A673 (cell line): ENCODE measurements around the gene SLCO1A2. TPM values are rescaled to one million over a fixed set of nuclear protein-coding genes. Genes with fewer than 3 reads are reported as not detected.

Experiments used
- BruUV-seq: library from RNA; stranded (reverse); fragments of 400-500 nt; replicated peaks from 2 replicates; lab custom pipeline; 2021; lab: Mats Ljungman, UMichigan
- CTCF ChIA-PET: fragments of 300-600 bp; sonication (Branson Sonifier 250); formaldehyde crosslinking; loops from one replicate; lab custom pipeline; 2022; ENCODE audit warnings: antibody characterized with exemption; lab: Charles Lee
- POLR2A ChIA-PET: fragments of 300-600 bp; sonication (Branson Sonifier 250); formaldehyde crosslinking; loops from one replicate; lab custom pipeline; 2022; ENCODE audit warnings: antibody characterized with exemption; ENCODE audit not compliant: low non-redundant PET; lab: Charles Lee
- DNase-seq: peaks from one replicate; pipeline ENCODE4 v3.0.0-alpha.2; 2015; ENCODE audit warnings: low spot score
- H3K27ac ChIP-seq: fragments of 200-600 bp; sonication (generic); 2 replicates; pipeline ENCODE4 v1.5.1; 2016; ENCODE audit warnings: mixed run types, low read depth, mild to moderate bottlenecking, mixed read lengths, antibody characterized with exemption, low read length; ENCODE audit not compliant: poor library complexity, severe bottlenecking
- H3K27me3 ChIP-seq: fragments of 200-600 bp; sonication (generic); replicated peaks from 2 replicates; pipeline ENCODE4 v1.6.1; 2017; ENCODE audit warnings: mixed run types, low read depth, mild to moderate bottlenecking, mixed read lengths, antibody characterized with exemption, low read length; ENCODE audit not compliant: insufficient read depth, poor library complexity
- H3K36me3 ChIP-seq: fragments of 200-600 bp; sonication (generic); 2 replicates; pipeline ENCODE4 v1.6.1; 2016; ENCODE audit warnings: mixed run types, mild to moderate bottlenecking, mixed read lengths, antibody characterized with exemption, low read length; ENCODE audit not compliant: insufficient read depth, poor library complexity, severe bottlenecking
- H3K4me1 ChIP-seq: fragments of 200-600 bp; sonication (generic); 2 replicates; pipeline ENCODE4 v1.6.1; 2017; ENCODE audit warnings: mixed run types, mild to moderate bottlenecking, mixed read lengths, antibody characterized with exemption, low read length; ENCODE audit not compliant: insufficient read depth, poor library complexity, severe bottlenecking
- H3K4me3 ChIP-seq: fragments of 200-600 bp; sonication (generic); 2 replicates; pipeline ENCODE4 v1.5.1; 2016; ENCODE audit warnings: low read depth, mixed run types, mild to moderate bottlenecking, mixed read lengths, low read length; ENCODE audit not compliant: poor library complexity, severe bottlenecking
- H3K9me3 ChIP-seq: fragments of 200-600 bp; sonication (generic); 2 replicates; pipeline ENCODE4 v1.6.1; 2016; ENCODE audit warnings: mixed run types, low read depth, mild to moderate bottlenecking, mixed read lengths, antibody characterized with exemption, low read length; ENCODE audit not compliant: poor library complexity, severe bottlenecking
- CTCF ChIP-seq: fragments of 300-800, 200-600 bp; sonication (generic); conservative IDR thresholded peaks from 2 replicates; pipeline ENCODE4 v1.5.1; 2017; ENCODE audit warnings: low read depth, mild to moderate bottlenecking, antibody characterized with exemption, low read length, moderate library complexity, mixed read lengths
- EZH2 ChIP-seq: fragments of 200-600 bp; sonication (generic); IDR thresholded peaks from 2 replicates; pipeline ENCODE4 v1.6.1; 2017; ENCODE audit warnings: borderline replicate concordance, low read depth, mild to moderate bottlenecking, mixed read lengths, antibody characterized with exemption, low read length; ENCODE audit not compliant: poor library complexity, severe bottlenecking
- intact Hi-C: fragments of 100-400 bp; cut with micrococcal nuclease; formaldehyde crosslinking; loops from one replicate; pipeline ENCODE4 v1.10.0; 2022; ENCODE audit not compliant: unreplicated experiment
- total RNA-seq: library from RNA; stranded (reverse); gene quantifications from 2 replicates; pipeline ENCODE4 v1.2.3, GENCODE V29; 2021

SLCO1A2 gene
- total RNA-seq, 1 experiment from 2014 or later = not detected

- H3K27ac ChIP-seq = no peak overlapping the region
- H3K4me1 ChIP-seq = no peaks in the 10 kb centered on the region
- no peaks in the 10 kb centered on the region for H3K9me3 ChIP-seq
- TF ChIP-seq EZH2 = no peak
- TF ChIP-seq CTCF = no peak
- ChIA-PET CTCF (no interaction called here), POLR2A (no interaction called here)
- no peak overlapping the region for H3K4me3 ChIP-seq
- intact Hi-C loops = no loop called here
- H3K36me3 ChIP-seq = no peaks in the 10 kb centered on the region
- no peaks in the 10 kb centered on the region for H3K27me3 ChIP-seq
- no peak for DNase-seq
- no TSS peak for BruUV-seq
Measured at GRCh38 chr12:21257172-21257571, 77.5 kb downstream of the SLCO1A2 start.

GRCh38 chr12:21252070-21252469 is 82.6 kb downstream of the SLCO1A2 start:
- Histone ChIP-seq H3K9me3 (no peaks in the 10 kb centered on the region), H3K27ac (no peak overlapping the region), H3K27me3 (no peaks in the 10 kb centered on the region), H3K4me1 (no peaks in the 10 kb centered on the region), H3K4me3 (no peak overlapping the region), H3K36me3 (no peaks in the 10 kb centered on the region)
- intact Hi-C loops = no loop called here
- no peak for DNase-seq
- ChIA-PET CTCF (no interaction called here), POLR2A (no interaction called here)
- TF ChIP-seq CTCF (no peak), EZH2 (no peak)
- BruUV-seq = no TSS peak

DNA sequence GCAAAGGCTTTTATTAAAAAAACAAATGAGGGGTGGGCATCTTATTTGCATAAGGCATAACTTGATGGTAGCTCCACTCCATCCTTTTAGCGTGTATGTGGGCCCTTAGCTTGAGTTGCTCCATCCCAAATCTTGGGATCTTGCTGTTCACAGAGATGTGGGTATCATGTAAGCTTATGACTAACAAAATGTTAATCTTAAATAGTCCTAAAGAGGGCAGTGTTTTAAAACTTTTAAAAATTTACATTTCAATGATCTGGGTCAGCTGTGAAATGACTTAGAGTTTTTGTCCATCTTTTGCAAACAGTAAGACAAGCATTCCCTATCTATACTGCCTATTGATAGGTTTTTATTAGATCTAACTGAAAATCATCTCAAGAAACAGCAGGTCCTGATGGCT is 86.0 kb downstream of the SLCO1A2 start:
- peak; percentile 19 for DNase-seq
- no peak for TF ChIP-seq EZH2
- TF ChIP-seq CTCF = peak; percentile 34; the same call in 1 of the 2 replicates
- BruUV-seq = no TSS peak
- H3K27me3 ChIP-seq = no peaks in the 10 kb centered on the region
- H3K27ac ChIP-seq = no peak overlapping the region
- H3K9me3 ChIP-seq = no peaks in the 10 kb centered on the region
- H3K36me3 ChIP-seq = no peaks in the 10 kb centered on the region
- CTCF ChIA-PET = interaction anchor here (0.6 kb wide), 1 partner anchor 432 kb away, joined by 4 read pairs; no protein-coding TSS in a partner anchor
- no peak overlapping the region for H3K4me3 ChIP-seq
- no peaks in the 10 kb centered on the region for H3K4me1 ChIP-seq
- POLR2A ChIA-PET = no interaction called here
- intact Hi-C loops = loop anchor here (5.0 kb wide), 1 partner anchor 434 kb away; no protein-coding TSS in a partner anchor
